ENCODE data around the gene MED7.

MED7 gene

DNA sequence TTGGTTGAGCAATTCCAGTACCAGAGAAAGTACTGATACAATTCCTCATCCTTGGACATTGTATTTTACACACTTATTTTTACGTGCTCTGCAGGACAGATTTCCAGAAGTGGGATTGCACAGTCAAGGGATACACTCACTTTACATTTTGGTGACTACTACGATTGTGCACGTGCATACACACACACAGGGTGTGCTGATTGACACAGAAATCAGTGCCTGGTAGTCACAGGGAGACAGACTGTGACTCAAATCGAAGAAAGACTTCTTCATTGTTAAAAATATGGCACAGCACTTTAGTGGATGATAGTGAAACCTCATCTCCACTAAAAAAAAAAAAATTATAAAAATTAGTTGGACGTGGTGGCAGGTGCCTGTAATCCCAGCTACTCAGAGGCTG lies 21.9 kb upstream of the MED7 start:
- TF ChIP-seq, protein P1, sequence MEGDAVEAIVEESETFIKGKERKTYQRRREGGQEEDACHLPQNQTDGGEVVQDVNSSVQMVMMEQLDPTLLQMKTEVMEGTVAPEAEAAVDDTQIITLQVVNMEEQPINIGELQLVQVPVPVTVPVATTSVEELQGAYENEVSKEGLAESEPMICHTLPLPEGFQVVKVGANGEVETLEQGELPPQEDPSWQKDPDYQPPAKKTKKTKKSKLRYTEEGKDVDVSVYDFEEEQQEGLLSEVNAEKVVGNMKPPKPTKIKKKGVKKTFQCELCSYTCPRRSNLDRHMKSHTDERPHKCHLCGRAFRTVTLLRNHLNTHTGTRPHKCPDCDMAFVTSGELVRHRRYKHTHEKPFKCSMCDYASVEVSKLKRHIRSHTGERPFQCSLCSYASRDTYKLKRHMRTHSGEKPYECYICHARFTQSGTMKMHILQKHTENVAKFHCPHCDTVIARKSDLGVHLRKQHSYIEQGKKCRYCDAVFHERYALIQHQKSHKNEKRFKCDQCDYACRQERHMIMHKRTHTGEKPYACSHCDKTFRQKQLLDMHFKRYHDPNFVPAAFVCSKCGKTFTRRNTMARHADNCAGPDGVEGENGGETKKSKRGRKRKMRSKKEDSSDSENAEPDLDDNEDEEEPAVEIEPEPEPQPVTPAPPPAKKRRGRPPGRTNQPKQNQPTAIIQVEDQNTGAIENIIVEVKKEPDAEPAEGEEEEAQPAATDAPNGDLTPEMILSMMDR (IDR thresholded peaks at IDR 0.05; ENCODE audit: insufficient read depth, low read depth, low read length, missing control alignments) = no peak
- DNase-seq (ENCODE audit: low read depth) = no peak

DNA sequence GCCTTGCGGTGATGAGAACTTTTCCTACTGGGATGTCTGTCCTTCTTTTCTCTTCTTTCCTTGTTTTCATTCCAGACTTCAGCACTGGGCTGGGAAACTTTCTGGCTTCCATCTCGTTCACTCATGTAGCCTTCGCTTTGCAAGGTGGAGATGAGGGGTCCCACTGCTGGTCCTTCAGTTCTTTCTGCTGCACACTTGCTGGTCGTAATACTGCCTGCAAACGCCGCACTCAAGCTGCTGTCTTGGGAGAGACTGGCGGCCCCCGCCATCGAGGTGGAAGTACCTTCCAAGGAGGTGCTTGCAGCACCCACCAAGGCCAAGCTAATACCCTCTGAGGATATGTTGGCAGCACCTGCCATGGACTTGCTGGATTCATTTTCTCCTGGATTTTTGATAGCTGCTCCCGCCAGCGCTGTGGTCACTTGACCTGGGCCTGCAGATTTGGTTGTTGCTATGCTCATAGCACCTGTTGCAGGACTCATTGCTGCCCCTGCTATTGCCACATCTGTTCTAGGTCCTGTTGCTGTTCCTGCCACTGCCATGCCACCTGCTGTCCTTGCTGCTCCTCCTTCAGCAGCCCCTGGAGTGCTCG lies 20.4 kb upstream of the MED7 start:
- TF ChIP-seq, protein P1 (IDR thresholded peaks at IDR 0.05; ENCODE audit: insufficient read depth, low read depth, low read length, missing control alignments) = no peak
- no peak overlapping the region for H3K4me3 ChIP-seq (ENCODE audit: low read depth, low read length)
- no peak for DNase-seq (ENCODE audit: low read depth)

More for the DNA sequence above, 21.9 kb upstream of the MED7 start:
- no peak overlapping the region for H3K4me3 ChIP-seq (ENCODE audit: low read depth, low read length)

DNA sequence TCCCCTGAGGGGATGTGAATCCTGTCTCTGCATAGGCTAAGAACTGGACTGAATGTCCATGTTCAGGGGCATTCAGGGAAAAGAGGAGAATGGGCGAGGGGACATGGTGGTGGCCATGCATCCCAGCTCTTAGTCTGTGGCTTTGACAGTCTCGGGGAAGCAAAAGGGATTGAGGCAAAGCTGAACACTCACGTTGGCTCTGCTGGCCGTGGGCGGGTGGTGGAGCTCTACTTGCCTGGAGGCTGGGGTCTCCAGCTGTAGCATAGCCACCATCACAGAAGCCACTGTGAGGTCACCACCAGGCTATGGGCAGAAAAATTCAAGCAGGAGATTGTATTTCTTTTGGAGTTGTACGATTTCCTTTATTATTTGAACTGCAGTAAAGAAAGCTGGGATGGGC lies 19.3 kb upstream of the MED7 start:
- H3K4me3 ChIP-seq (ENCODE audit: low read depth, low read length) = no peak overlapping the region
- DNase-seq (ENCODE audit: low read depth) = no peak
- TF ChIP-seq, protein P1 (IDR thresholded peaks at IDR 0.05; ENCODE audit: insufficient read depth, low read depth, low read length, missing control alignments) = no peak

DNA sequence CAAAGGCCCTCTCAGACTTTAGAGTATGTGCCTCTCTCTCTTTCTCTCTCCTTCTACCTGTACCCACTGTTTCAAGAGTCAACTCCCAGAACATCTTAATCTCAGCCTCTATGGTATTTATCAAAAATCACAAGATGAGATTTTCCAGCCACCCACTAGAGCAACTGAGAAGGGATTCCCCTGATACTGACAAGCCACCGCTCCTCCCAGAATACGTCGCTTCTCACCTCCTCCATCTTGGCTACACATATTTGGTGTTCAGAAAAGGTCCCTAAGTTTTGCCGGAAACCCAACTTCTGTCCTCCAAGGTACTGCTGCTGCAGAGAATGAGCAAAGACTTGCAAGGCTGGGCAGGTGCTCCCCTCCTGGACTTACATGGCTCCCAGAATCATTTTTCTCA lies 17.3 kb upstream of the MED7 start:
- TF ChIP-seq, protein P1 (IDR thresholded peaks at IDR 0.05; ENCODE audit: insufficient read depth, low read depth, low read length, missing control alignments) = no peak
- DNase-seq (ENCODE audit: low read depth) = no peak
- H3K4me3 ChIP-seq (ENCODE audit: low read depth, low read length) = no peak overlapping the region

DNA sequence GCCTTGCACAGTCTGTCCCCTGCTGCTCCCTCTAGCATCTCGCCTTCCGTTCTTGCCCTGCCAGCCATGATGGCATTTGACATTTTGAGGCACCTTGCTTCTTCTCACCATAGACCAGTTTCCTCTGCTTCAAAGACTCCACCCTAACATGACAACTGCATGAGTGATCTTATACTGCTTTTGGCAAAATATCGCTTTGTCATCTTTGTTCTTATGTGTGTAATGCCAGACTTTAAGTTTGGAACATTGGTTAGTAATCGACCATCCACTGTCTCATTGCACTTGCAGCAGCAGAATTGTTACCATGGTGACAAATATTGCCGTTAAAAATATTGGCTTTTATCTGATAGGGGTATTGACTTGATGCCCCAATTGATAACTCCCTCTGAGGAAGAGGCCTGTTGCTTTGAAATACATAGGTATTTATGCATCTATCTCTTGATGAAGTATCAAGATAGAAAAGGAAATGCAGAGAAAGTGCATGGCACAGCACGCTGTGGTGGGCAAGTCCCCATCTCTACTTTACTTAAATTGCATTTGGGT lies 16.6 kb upstream of the MED7 start:
- H3K4me3 ChIP-seq (ENCODE audit: low read depth, low read length) = no peak overlapping the region
- TF ChIP-seq, protein P1 (IDR thresholded peaks at IDR 0.05; ENCODE audit: insufficient read depth, low read depth, low read length, missing control alignments) = no peak
- no peak for DNase-seq (ENCODE audit: low read depth)

DNA sequence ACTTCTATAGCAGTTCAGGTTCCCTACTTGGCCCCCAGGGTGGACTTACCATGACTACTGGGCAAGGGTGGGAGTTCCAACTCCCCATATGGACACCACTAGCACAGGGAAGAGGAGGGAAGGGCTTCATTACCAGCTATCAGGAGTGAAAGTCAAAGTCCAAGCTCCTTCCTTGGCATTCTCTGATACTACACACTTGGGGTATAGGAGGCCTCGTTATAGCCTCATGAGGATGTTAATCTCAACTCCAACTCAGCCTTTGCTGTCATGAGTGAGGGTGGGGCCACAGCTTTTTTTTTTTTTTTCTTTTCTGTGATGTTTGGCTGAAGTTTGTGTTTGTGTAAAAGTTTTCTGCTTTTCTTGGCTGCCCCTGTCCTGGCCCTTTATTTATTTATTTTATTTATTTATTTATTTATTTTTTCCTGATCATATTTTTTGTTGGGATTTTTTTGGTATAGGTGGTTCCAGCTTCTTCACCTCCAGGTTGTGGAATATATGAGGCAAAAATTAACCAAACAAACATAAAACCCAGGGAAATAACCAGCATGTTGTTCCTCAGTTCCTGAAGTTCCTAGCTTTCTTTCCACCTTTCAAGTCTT lies 14.7 kb upstream of the MED7 start:
- DNase-seq (ENCODE audit: low read depth) = no peak
- TF ChIP-seq, protein P1 (IDR thresholded peaks at IDR 0.05; ENCODE audit: insufficient read depth, low read depth, low read length, missing control alignments) = no peak
- no peak overlapping the region for H3K4me3 ChIP-seq (ENCODE audit: low read depth, low read length)

All from GM12865 (cell line).